Prostate gland (tissue), 2 donors: ENCODE data around the gene ADPRHL1.

ENCODE experiments used
- POLR2AphosphoS5 ChIP-seq: sonication (generic); formaldehyde crosslinking; IDR thresholded peaks from one replicate; pipeline ENCODE4 v1.6.1; 2017; ENCODE audit warnings: antibody characterized with exemption
- TF ChIP-seq, protein P1 (sequence below), 4 experiments: fragments of 200-600 bp in 2 of 4; fragments of 450-650 bp in 2 of 4; sonication (generic) in 2 of 4; IDR thresholded peaks; 1 replicate in 3 of 4; 2 replicates in 1 of 4; pipeline ENCODE4 v1.5.1; 2016 to 2019; ENCODE audit warnings: antibody characterized with exemption in 4 of 4, mild to moderate bottlenecking in 2 of 4, moderate library complexity in 2 of 4

DNA sequence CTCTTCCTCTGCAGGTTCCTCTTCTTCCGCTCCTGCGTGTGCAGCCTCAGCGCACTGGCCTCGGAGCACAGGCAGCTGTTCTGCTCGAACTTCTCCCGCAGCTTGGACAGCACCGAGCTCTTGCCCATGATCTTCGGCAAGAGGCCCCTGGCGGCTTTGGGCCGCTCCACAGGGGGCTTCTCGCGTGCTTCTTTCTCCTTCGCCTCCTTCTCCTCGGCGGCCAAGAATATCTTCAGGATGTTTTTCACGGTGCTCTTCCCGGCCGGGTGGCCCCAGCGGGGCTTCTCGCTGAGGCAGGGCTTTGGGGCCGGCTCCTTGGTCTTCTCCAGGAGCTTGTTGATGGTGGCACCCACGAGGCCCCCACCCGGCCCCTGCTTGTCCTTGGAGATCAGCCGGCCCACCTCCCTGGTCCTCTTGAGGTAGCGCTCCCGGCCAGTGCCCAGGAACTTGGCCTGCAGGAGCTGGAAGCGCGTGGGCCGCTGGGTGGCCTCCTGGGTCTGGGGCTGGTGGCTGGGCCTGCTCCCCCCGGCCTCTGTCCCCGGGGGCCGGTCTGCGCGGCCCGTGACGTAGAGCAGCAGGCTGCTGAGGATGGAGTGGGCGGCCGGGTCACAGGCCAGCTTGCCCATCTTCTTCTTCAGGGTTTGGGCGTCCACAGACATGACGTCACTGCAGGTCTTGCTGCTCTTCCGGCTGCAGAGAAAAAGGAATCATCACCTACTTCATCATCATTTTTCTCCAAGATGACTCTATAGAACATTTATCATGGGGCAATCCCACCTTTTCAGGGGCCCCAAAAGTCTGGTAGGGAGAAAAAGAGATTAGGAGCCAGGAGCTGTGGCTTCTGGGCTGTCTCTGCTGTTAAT lies 45.5 kb downstream of the ADPRHL1 start:
- TF ChIP-seq POLR2AphosphoS5: no peak
- TF ChIP-seq, protein P1, sequence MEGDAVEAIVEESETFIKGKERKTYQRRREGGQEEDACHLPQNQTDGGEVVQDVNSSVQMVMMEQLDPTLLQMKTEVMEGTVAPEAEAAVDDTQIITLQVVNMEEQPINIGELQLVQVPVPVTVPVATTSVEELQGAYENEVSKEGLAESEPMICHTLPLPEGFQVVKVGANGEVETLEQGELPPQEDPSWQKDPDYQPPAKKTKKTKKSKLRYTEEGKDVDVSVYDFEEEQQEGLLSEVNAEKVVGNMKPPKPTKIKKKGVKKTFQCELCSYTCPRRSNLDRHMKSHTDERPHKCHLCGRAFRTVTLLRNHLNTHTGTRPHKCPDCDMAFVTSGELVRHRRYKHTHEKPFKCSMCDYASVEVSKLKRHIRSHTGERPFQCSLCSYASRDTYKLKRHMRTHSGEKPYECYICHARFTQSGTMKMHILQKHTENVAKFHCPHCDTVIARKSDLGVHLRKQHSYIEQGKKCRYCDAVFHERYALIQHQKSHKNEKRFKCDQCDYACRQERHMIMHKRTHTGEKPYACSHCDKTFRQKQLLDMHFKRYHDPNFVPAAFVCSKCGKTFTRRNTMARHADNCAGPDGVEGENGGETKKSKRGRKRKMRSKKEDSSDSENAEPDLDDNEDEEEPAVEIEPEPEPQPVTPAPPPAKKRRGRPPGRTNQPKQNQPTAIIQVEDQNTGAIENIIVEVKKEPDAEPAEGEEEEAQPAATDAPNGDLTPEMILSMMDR (IDR thresholded peaks at IDR 0.05): no peak
